Uterus (tissue), 2 donors: ENCODE results near the gene SLIT3.

Source experiments
- POLR2A ChIP-seq, 2 donors: fragments of 450-650 bp; IDR thresholded peaks; one replicate each; pipeline ENCODE4 v1.6.1; 2016; ENCODE audit warnings: antibody characterized with exemption in 2 of 2, mild to moderate bottlenecking in 1 of 2, moderate library complexity in 1 of 2
- TF ChIP-seq, protein P1 (sequence below), 4 experiments: fragments of 200-600 bp in 2 of 4; fragments of 450-650 bp in 2 of 4; sonication (generic) in 2 of 4; IDR thresholded peaks; one replicate each; pipeline ENCODE4 v1.5.1; 2016 to 2019; ENCODE audit warnings: antibody characterized with exemption in 4 of 4, mild to moderate bottlenecking in 2 of 4, moderate library complexity in 1 of 4

- TF ChIP-seq, protein P1, sequence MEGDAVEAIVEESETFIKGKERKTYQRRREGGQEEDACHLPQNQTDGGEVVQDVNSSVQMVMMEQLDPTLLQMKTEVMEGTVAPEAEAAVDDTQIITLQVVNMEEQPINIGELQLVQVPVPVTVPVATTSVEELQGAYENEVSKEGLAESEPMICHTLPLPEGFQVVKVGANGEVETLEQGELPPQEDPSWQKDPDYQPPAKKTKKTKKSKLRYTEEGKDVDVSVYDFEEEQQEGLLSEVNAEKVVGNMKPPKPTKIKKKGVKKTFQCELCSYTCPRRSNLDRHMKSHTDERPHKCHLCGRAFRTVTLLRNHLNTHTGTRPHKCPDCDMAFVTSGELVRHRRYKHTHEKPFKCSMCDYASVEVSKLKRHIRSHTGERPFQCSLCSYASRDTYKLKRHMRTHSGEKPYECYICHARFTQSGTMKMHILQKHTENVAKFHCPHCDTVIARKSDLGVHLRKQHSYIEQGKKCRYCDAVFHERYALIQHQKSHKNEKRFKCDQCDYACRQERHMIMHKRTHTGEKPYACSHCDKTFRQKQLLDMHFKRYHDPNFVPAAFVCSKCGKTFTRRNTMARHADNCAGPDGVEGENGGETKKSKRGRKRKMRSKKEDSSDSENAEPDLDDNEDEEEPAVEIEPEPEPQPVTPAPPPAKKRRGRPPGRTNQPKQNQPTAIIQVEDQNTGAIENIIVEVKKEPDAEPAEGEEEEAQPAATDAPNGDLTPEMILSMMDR (IDR thresholded peaks at IDR 0.05) = no peak
- no peak for TF ChIP-seq POLR2A (IDR thresholded peaks at IDR 0.05)
Measured at GRCh38 chr5:168749391-168750100, 551.4 kb downstream of the SLIT3 start.
